H1 (cell line): ENCODE data around the gene TLR8. TPM values are rescaled to one million over a fixed set of nuclear protein-coding genes. Genes with fewer than 3 reads are reported as not detected.

Experiments
- CEBPB ChIP-seq: IDR thresholded peaks from 2 replicates; pipeline ENCODE4 v1.6.1; 2012; ENCODE audit warnings: low read depth, low read length
- CTCF ChIP-seq, 3 experiments: IDR thresholded peaks; 1 replicate in 2 of 3; 2 replicates in 1 of 3; pipeline versions ENCODE4 v1.5.1 to v1.6.1; 2011; ENCODE audit warnings: low read length in 3 of 3, mild to moderate bottlenecking in 3 of 3, inconsistent platforms in 2 of 3, low read depth in 1 of 3, moderate library complexity in 1 of 3; ENCODE audit not compliant: insufficient read depth in 1 of 3; ENCODE audit errors: control extremely low read depth in 1 of 3
- HDAC6 ChIP-seq: IDR thresholded peaks from one replicate; pipeline ENCODE4 v1.7.1; 2012; ENCODE audit warnings: low read depth, mild to moderate bottlenecking, inconsistent platforms, low read length, moderate library complexity
- JUN ChIP-seq: IDR thresholded peaks from 2 replicates; pipeline ENCODE4 v1.6.1; 2011; ENCODE audit warnings: low read depth, mild to moderate bottlenecking, improper control_type of control experiment, low read length
- KDM1A ChIP-seq: fragments of 200-600, 300-600 bp; sonication (generic); IDR thresholded peaks from 2 replicates; pipeline ENCODE4 v1.7.1; 2016; ENCODE audit warnings: mild to moderate bottlenecking, low read length, borderline replicate concordance
- KDM5A ChIP-seq: fragments of 200-600 bp; IDR thresholded peaks from 2 replicates; pipeline ENCODE4 v1.7.1; 2012; ENCODE audit warnings: mild to moderate bottlenecking, low read length, inconsistent platforms, mixed read lengths
- PHF8 ChIP-seq: fragments of 200-600 bp; sonication (generic); conservative IDR thresholded peaks from 2 replicates; pipeline ENCODE4 v1.7.1; 2012; ENCODE audit warnings: low read depth, mild to moderate bottlenecking, inconsistent platforms, low read length, moderate library complexity
- POLR2AphosphoS5 ChIP-seq: IDR thresholded peaks from 2 replicates; pipeline ENCODE4 v1.6.1; 2011; ENCODE audit warnings: low read depth, low read length
- polyA plus RNA-seq, 7 experiments: library from polyadenylated mRNA; depleted of rRNA in 3 of 7; stranded (reverse) in 5 of 7; unstranded in 2 of 7; fragments of >200 nt in 5 of 7; fragments of 200-250 nt in 2 of 7; gene quantifications; 1 replicate in 5 of 7; 2 replicates in 1 of 7; 4 replicates in 1 of 7; pipeline versions ENCODE4 v1.2.1 to v1.2.3, GENCODE V29; 2011 to 2013; ENCODE audit warnings: missing spikeins in 2 of 7, mixed read lengths in 2 of 7
- total RNA-seq: library from RNA; stranded (reverse); fragmentation: NEBNext Ultra II Directional; extraction: Animal tissue kit (Norgen Biotek cat#: 25700); gene quantifications from 2 replicates; pipeline ENCODE4 v1.2.1, GENCODE V29; 2021

TLR8 gene
- total and polyA plus RNA-seq, 2 of the 8 experiments (the other 6 are each of a cell fraction or from before 2014, with no cell fraction given) = not detected

- TF ChIP-seq CEBPB (no peak), PHF8 (no peak), KDM1A (no peak), POLR2AphosphoS5 (no peak), HDAC6 (no peak), KDM5A (no peak), JUN (no peak), CTCF (IDR thresholded peaks at IDR 0.05; ENCODE audit: control extremely low read depth in 1 of 3, insufficient read depth in 1 of 3, low read depth in 1 of 3, low read length in 3 of 3) (no peak)
These were observed 43.7 kb downstream of the TLR8 start (continued) for GRCh38 chrX:12949927-12950656.
